Measurements from ENCODE around the gene SERPINA10.

DNA sequence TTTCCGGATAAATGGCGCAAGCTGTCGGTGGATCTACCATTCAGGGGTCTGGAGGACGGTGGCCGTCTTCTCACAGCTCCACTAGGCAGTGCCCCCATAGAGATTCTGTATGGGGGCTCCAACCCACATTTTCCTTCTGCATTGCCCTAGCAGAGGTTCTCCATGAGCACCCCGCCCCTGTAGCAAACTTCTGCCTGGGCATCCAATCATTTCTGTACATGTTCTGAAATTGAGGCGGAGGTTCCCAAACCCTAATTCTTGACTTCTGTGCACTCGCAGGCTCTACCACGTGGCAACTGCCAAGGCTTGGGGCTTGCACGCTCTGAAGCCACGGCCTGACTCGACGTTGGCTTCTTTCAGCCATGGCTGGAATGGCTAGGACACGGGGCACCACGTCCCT is 5.1 kb upstream of the SERPINA10 start:
- TF ChIP-seq CTCF (IDR thresholded peaks at IDR 0.05; ENCODE audit: low read depth, low read length), result no peak
- no peak for TF ChIP-seq MAX (IDR thresholded peaks at IDR 0.05; ENCODE audit: low read depth, low read length)
- TF ChIP-seq POLR2A (IDR thresholded peaks at IDR 0.05; ENCODE audit: extremely low read depth, insufficient read length), result no peak

Measured in NB4 (cell line).